ENCODE results near the gene OR10V1.

The OR10V1 gene

DNA sequence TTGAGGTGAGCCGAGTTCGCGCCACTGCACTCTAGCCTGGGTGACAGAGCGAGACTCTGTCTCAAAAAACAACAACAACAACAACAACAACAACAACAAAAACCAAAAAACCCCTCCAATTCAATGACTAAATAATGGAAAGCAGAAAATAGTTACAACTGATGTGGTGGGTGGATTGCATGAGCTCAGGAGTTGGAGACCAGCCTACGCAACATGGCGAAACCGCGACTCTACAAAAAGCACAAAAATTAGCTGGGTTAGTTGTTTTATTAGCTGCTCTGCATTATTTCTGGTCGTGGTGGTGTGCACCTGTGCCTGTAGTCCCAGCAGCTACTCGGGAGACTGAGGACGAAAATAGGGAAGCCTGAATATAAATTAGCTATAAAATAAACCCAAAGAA lies 42.2 kb downstream of the OR10V1 start:
- Histone ChIP-seq H3K27me3 (ENCODE audit: control insufficient read depth in 1 of 2, insufficient read depth in 2 of 2, low read length in 2 of 2) (no peaks in the 10 kb centered on the region), H3K4me3 (ENCODE audit: low read depth in 1 of 2, low read length in 2 of 2) (no peak overlapping the region), H3K27ac (ENCODE audit: low read depth, low read length) (no peak overlapping the region), H3K9me3 (ENCODE audit: control insufficient read depth in 1 of 2, low read length in 2 of 2) (no peaks in the 10 kb centered on the region), H3K4me1 (ENCODE audit: control insufficient read depth in 1 of 2, insufficient read depth in 2 of 2, low read length in 2 of 2) (peaks cover 21 to 24% of the 10 kb centered on the region in 2 donors), H3K9ac (ENCODE audit: low read depth in 1 of 2, low read length in 2 of 2) (no peak overlapping the region), H3K36me3 (ENCODE audit: control insufficient read depth in 1 of 2, insufficient read depth in 2 of 2, low read length in 2 of 2) (peaks cover 0 to 3% of the 10 kb centered on the region in 2 donors)

DNA sequence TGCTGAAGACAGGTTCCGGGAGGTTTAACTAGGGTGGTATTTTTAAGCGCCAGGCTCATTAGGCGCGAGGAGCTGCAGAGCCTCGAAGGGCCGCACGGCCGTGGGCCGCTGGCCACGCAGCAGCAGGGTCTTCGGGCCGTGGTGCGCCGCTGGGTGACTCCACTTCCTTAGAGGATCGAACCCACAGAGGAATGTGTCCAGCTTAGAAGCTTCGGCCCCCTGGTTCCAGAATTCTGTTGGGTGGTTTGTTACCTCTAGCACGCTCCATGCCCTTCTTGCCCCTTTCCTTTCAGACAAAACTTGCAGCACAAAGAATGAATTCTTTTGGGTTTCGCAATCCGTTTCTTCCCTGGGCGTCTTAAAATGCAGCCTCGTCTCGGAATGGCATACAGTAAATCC lies 44.0 kb downstream of the OR10V1 start:
- Histone ChIP-seq H3K27ac (ENCODE audit: low read depth, low read length) (peak overlapping the region; percentile 99), H3K9me3 (ENCODE audit: control insufficient read depth in 1 of 2, low read length in 2 of 2) (no peaks in the 10 kb centered on the region), H3K4me3 (ENCODE audit: low read depth in 1 of 2, low read length in 2 of 2) (peak overlapping the region; percentile 72 to 82), H3K4me1 (ENCODE audit: control insufficient read depth in 1 of 2, insufficient read depth in 2 of 2, low read length in 2 of 2) (peaks cover 21 to 24% of the 10 kb centered on the region in 2 donors), H3K27me3 (ENCODE audit: control insufficient read depth in 1 of 2, insufficient read depth in 2 of 2, low read length in 2 of 2) (no peaks in the 10 kb centered on the region), H3K36me3 (ENCODE audit: control insufficient read depth in 1 of 2, insufficient read depth in 2 of 2, low read length in 2 of 2) (peaks cover 5 to 16% of the 10 kb centered on the region in 2 donors), H3K9ac (ENCODE audit: low read depth in 1 of 2, low read length in 2 of 2) (peak overlapping the region; percentile 72 to 90)

DNA sequence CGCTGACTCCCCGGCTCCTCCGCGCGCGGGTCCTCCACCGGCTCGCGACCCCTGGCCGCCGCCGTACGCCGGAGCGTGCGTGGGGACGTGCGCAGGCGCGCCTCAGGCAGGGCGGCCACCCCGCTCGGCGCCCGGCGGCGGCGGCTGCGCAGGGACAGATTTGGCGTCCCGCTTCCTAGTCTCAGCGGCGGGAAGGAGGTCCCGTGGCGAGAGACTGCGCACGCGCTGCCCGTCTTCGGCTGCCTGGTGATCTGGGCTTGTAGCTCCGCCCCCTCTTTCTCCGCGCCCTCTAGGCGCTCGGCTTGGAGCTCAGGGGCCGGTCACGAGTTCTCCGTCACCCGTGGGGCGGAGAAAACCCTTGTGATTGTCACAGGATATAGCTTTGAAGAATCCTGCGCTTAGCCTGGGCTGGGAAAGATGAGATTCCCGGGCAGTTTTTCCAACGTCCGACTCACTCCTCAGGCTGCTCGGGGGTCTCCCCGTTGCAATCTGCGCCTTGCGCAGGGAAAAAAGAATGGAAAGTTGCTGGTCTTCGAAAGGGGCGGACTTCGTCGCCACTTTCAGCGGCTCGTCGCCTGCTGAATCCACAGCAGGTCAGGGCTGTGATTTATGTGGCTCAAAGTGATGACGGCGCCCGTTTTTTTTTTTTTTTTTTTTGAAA lies 44.6 kb downstream of the OR10V1 start, which contains the start of gene PATL1:
Gene PATL1 (minus strand): TSS at position 88 of the 661 bp plus-strand sequence. CDS start 142 bp downstream, outside the sequence.
- Histone ChIP-seq H3K4me1 (ENCODE audit: control insufficient read depth in 1 of 2, insufficient read depth in 2 of 2, low read length in 2 of 2) (peaks cover 19 to 24% of the 10 kb centered on the region in 2 donors), H3K9me3 (ENCODE audit: control insufficient read depth in 1 of 2, low read length in 2 of 2) (no peaks in the 10 kb centered on the region), H3K36me3 (ENCODE audit: control insufficient read depth in 1 of 2, insufficient read depth in 2 of 2, low read length in 2 of 2) (peaks cover 5 to 22% of the 10 kb centered on the region in 2 donors), H3K27ac (ENCODE audit: low read depth, low read length) (peak within 1 kb of the TSS; percentile 99), H3K27me3 (ENCODE audit: control insufficient read depth in 1 of 2, insufficient read depth in 2 of 2, low read length in 2 of 2) (no peaks in the 10 kb centered on the region), H3K4me3 (ENCODE audit: low read depth in 1 of 2, low read length in 2 of 2) (peak within 1 kb of the TSS; percentile 88), H3K9ac (ENCODE audit: low read depth in 1 of 2, low read length in 2 of 2) (peak within 1 kb of the TSS; percentile 82 to 90)

DNA sequence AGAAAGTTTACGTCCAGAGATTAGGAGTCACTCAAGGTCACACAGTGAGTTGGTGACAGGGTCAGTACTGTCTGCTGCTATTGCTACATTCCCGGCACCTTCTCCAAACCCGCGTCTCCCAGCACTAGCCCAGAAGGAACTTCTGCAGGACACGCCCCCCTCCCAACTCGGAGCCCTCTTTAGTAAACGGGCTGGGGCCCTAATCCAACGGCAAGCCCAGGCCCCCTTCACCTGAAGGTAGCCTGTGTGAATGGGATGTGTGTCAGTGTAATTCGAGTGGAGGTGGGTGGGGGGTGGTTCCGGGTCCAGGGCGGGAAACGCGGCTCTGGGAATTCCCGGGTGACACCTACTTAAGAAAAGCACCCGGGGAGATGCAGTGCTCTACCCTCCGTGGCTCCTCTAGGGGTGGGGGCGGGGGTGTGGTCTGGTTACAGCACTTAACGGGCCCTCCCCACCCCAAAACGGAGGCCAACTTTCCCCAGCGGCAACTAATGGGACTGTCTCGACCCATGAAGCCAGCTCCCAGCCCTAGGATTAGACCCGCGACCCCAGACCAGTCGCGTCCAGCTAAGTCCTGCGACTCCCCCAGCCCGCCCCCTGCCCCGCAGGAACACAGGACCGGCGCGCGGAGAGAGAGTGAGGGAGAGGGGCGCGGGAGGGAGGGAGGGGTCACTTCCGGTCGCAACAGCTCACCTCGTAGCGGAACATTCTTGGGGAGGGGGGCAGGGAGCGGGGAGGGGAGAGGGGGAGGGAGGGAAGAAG lies 45.3 kb downstream of the OR10V1 start:
- Histone ChIP-seq H3K27ac (ENCODE audit: low read depth, low read length) (peak overlapping the region; percentile 99), H3K36me3 (ENCODE audit: control insufficient read depth in 1 of 2, insufficient read depth in 2 of 2, low read length in 2 of 2) (peaks cover 11 to 29% of the 10 kb centered on the region in 2 donors), H3K9me3 (ENCODE audit: control insufficient read depth in 1 of 2, low read length in 2 of 2) (no peaks in the 10 kb centered on the region), H3K4me3 (ENCODE audit: low read depth in 1 of 2, low read length in 2 of 2) (peak overlapping the region; percentile 88), H3K9ac (ENCODE audit: low read depth in 1 of 2, low read length in 2 of 2) (peak overlapping the region; percentile 69 to 82), H3K27me3 (ENCODE audit: control insufficient read depth in 1 of 2, insufficient read depth in 2 of 2, low read length in 2 of 2) (no peaks in the 10 kb centered on the region), H3K4me1 (ENCODE audit: control insufficient read depth in 1 of 2, insufficient read depth in 2 of 2, low read length in 2 of 2) (peaks cover 18 to 24% of the 10 kb centered on the region in 2 donors)

DNA sequence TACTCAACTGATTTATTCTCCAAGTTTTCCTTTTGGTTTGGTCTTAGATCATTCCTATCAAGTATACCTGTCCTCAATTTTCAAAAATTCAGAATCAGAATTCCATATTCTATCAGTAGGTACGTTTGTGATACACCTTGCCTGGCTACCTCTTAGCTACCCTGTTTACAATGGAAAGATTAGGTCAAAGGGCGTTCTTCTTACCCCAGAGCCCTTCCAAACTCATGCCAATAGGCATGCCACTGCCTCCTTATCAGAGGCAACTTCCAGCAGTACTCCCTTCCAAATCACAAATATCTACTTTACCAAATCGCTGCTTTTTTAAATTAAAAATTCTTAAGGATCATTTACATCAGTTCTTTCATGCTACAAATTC lies 45.8 kb downstream of the OR10V1 start:
- no peaks in the 10 kb centered on the region for H3K9me3 ChIP-seq (ENCODE audit: control insufficient read depth in 1 of 2, low read length in 2 of 2)
- H3K4me3 ChIP-seq (ENCODE audit: low read depth in 1 of 2, low read length in 2 of 2), result peak overlapping the region; percentile 88
- H3K4me1 ChIP-seq (ENCODE audit: control insufficient read depth in 1 of 2, insufficient read depth in 2 of 2, low read length in 2 of 2), result peaks cover 18 to 24% of the 10 kb centered on the region in 2 donors
- H3K36me3 ChIP-seq (ENCODE audit: control insufficient read depth in 1 of 2, insufficient read depth in 2 of 2, low read length in 2 of 2), result peaks cover 17 to 30% of the 10 kb centered on the region in 2 donors
- no peak overlapping the region for H3K27ac ChIP-seq (ENCODE audit: low read depth, low read length)
- no peaks in the 10 kb centered on the region for H3K27me3 ChIP-seq (ENCODE audit: control insufficient read depth in 1 of 2, insufficient read depth in 2 of 2, low read length in 2 of 2)
- peak overlapping the region; percentile 69 to 82 for H3K9ac ChIP-seq (ENCODE audit: low read depth in 1 of 2, low read length in 2 of 2)

DNA sequence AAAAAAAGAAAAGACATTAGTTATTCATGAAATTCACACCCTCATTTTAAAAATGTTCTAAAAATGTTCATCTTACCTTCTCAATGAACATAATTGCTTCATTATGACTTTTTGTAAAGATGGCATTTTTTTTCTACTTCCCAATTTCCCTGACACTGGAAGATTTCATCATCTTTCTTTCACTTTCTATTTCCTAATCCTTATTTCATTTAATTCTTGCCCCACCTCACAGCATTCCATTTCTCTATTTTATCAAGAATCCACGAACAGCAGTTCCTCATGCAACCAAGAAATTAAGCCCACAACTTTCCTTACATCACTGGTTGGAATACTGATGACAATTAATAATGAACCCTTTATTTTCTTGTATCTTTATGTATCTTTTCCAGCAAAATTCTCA lies 46.7 kb downstream of the OR10V1 start:
- Histone ChIP-seq H3K9me3 (ENCODE audit: control insufficient read depth in 1 of 2, low read length in 2 of 2) (no peaks in the 10 kb centered on the region), H3K4me3 (ENCODE audit: low read depth in 1 of 2, low read length in 2 of 2) (peak overlapping the region in 1 of 2 donors; percentile 88), H3K27ac (ENCODE audit: low read depth, low read length) (no peak overlapping the region), H3K36me3 (ENCODE audit: control insufficient read depth in 1 of 2, insufficient read depth in 2 of 2, low read length in 2 of 2) (peaks cover 19 to 30% of the 10 kb centered on the region in 2 donors), H3K9ac (ENCODE audit: low read depth in 1 of 2, low read length in 2 of 2) (peak overlapping the region in 1 of 2 donors; percentile 82), H3K4me1 (ENCODE audit: control insufficient read depth in 1 of 2, insufficient read depth in 2 of 2, low read length in 2 of 2) (peaks cover 18 to 24% of the 10 kb centered on the region in 2 donors), H3K27me3 (ENCODE audit: control insufficient read depth in 1 of 2, insufficient read depth in 2 of 2, low read length in 2 of 2) (no peaks in the 10 kb centered on the region)
